CD4-positive, alpha-beta T cell (primary cell): ENCODE results near the gene FXR2. TPM values are rescaled to one million over a fixed set of nuclear protein-coding genes. Genes with fewer than 3 reads are reported as not detected.

Experiments
- ATAC-seq: fragments of 200-7000 bp; cut with Tn5 transposase; one replicate; pipeline ENCODE4 v1.10.0; 2022; ENCODE audit warnings: mild to moderate bottlenecking; ENCODE audit not compliant: poor library complexity
- CTCF ChIA-PET: fragments of 350-600 bp; sonication (Branson Sonifier 250); formaldehyde crosslinking; loops from one replicate; lab custom pipeline; 2021; ENCODE audit warnings: antibody characterized with exemption, inconsistent platforms; lab: Charles Lee
- POLR2A ChIA-PET: fragments of 350-600 bp; sonication (Branson Sonifier 250); formaldehyde crosslinking; loops from one replicate; lab custom pipeline; 2021; ENCODE audit warnings: antibody characterized with exemption, inconsistent platforms; lab: Charles Lee
- DNase-seq, 14 experiments: peaks; one replicate each; pipeline ENCODE4 v3.0.0-alpha.2; 2013 to 2020; ENCODE audit warnings: mixed read lengths in 2 of 14
- H3K27ac ChIP-seq, 2 donors: one replicate each; pipeline versions ENCODE4 v1.5.1 to v1.7.0; 2013; ENCODE audit warnings: low read length in 2 of 2, low read depth in 1 of 2, mild to moderate bottlenecking in 1 of 2
- H3K27me3 ChIP-seq, 2 experiments: 1 replicate in 1 of 2; 2 replicates in 1 of 2; pipeline versions ENCODE4 v1.6.1 to v1.7.0; 2013; ENCODE audit warnings: low read length in 2 of 2, control low read depth in 1 of 2, mild to moderate bottlenecking in 1 of 2, moderate library complexity in 1 of 2; ENCODE audit not compliant: insufficient read depth in 2 of 2, control insufficient read depth in 1 of 2
- H3K36me3 ChIP-seq: one replicate; pipeline ENCODE4 v1.6.1; 2013; ENCODE audit warnings: low read length, control low read depth; ENCODE audit not compliant: insufficient read depth
- H3K4me1 ChIP-seq: one replicate; pipeline ENCODE4 v1.6.1; 2013; ENCODE audit warnings: low read length, control low read depth; ENCODE audit not compliant: insufficient read depth
- H3K4me3 ChIP-seq: one replicate; pipeline ENCODE4 v1.5.1; 2013; ENCODE audit warnings: mild to moderate bottlenecking, low read length, moderate library complexity
- H3K9me3 ChIP-seq, 2 experiments: 1 replicate in 1 of 2; 2 replicates in 1 of 2; pipeline versions ENCODE4 v1.6.1 to v1.7.0; 2013; ENCODE audit warnings: low read length in 2 of 2, mild to moderate bottlenecking in 2 of 2, control low read depth in 1 of 2, moderate library complexity in 1 of 2; ENCODE audit not compliant: control insufficient read depth in 1 of 2, insufficient read depth in 1 of 2
- H3K27ac Mint-ChIP-seq: one replicate; pipeline ENCODE4 v1.8.0; 2020; ENCODE audit warnings: mixed read lengths
- H3K27me3 Mint-ChIP-seq: one replicate; pipeline ENCODE4 v1.8.0; 2021; ENCODE audit warnings: mixed read lengths
- H3K36me3 Mint-ChIP-seq: one replicate; pipeline ENCODE4 v1.8.0; 2021; ENCODE audit warnings: low read depth, mixed read lengths
- H3K4me1 Mint-ChIP-seq: one replicate; pipeline ENCODE4 v1.8.0; 2021; ENCODE audit warnings: low read depth, mixed read lengths
- H3K4me3 Mint-ChIP-seq: one replicate; pipeline ENCODE4 v1.8.0; 2020; ENCODE audit warnings: mild to moderate bottlenecking, mixed read lengths
- H3K9me3 Mint-ChIP-seq: one replicate; pipeline ENCODE4 v1.8.0; 2020; ENCODE audit warnings: mixed read lengths
- CTCF ChIP-seq: fragments of 200-600 bp; IDR thresholded peaks from one replicate; pipeline ENCODE4 v1.8.0; 2022; ENCODE audit warnings: antibody characterized with exemption, mild to moderate bottlenecking
- intact Hi-C, 2 experiments: fragments of 100-400 bp; cut with DNase I in 1 of 2; cut with micrococcal nuclease in 1 of 2; formaldehyde crosslinking; loops; one replicate each; pipeline versions ENCODE4 v1.15.1 to v1.9.0; 2023 to 2025; cut with DNase I, micrococcal nuclease
- total RNA-seq, 174 experiments: library from RNA in 2 of 174; stranded (reverse) in 2 of 174; gene quantifications; one replicate each; pipeline ENCODE4 v1.2.3 and lab custom pipeline; 2021 to 2026

Gene FXR2
- total RNA-seq, 2 experiments from 2014 or later = 20.6 to 22.5 TPM

GRCh38 chr17:7615265-7615747 lies 609 bp upstream of the FXR2 start:
- ChIA-PET POLR2A (interaction anchor here (0.6 to 4.2 kb wide), 26 partner anchors 12 to 580 kb away, joined by 3 to 158 read pairs (median 4); partner anchors contain the start of genes ACAP1, ATP1B2, CNTROB and CYB5D1), CTCF (interaction anchor here (0.6 to 3.1 kb wide), 12 partner anchors 12 to 312 kb away, joined by 3 to 29 read pairs (median 6); partner anchors contain the start of genes ATP1B2, MPDU1, SAT2 and TMEM102)
- H3K9me3 Mint-ChIP-seq = no peaks in the 10 kb centered on the region
- Histone ChIP-seq H3K4me1 (peaks cover 36% of the 10 kb centered on the region), H3K27me3 (no peaks in the 10 kb centered on the region), H3K9me3 (no peaks in the 10 kb centered on the region), H3K4me3 (peak overlapping the region; percentile 57), H3K36me3 (peaks cover 4% of the 10 kb centered on the region), H3K27ac (peak overlapping the region; percentile 50 to 63)
- no peak for TF ChIP-seq CTCF
- H3K27me3 Mint-ChIP-seq = no peaks in the 10 kb centered on the region
- peak overlapping the region; percentile 91 for H3K4me3 Mint-ChIP-seq
- peaks cover 29% of the 10 kb centered on the region for H3K36me3 Mint-ChIP-seq
- intact Hi-C loops = loop anchor here (1.0 to 5.0 kb wide), 5 partner anchors 35 to 317 kb away; partner anchors contain the start of genes ATP1B2 (in 1 of the 2), CNTROB (in 1 of the 2), TP53 (in 1 of the 2) and TRAPPC1 (in 1 of the 2)
- peak overlapping the region; percentile 99 for H3K27ac Mint-ChIP-seq
- H3K4me1 Mint-ChIP-seq = peaks cover 41% of the 10 kb centered on the region
- DNase-seq (no peak), ATAC-seq (peak; percentile 36)

GRCh38 chr17:7613769-7614424 lies 800 bp downstream of the FXR2 start:
- H3K9me3 ChIP-seq = no peaks in the 10 kb centered on the region
- Mint-ChIP-seq H3K27me3 (no peaks in the 10 kb centered on the region), H3K9me3 (no peaks in the 10 kb centered on the region), H3K4me3 (peak overlapping the region; percentile 91), H3K27ac (peak overlapping the region; percentile 87), H3K4me1 (peaks cover 52% of the 10 kb centered on the region), H3K36me3 (peaks cover 39% of the 10 kb centered on the region)
- DNase-seq = peak in 1 of 14 experiments; percentile 33
- peaks cover 36% of the 10 kb centered on the region for H3K4me1 ChIP-seq
- peaks cover 4% of the 10 kb centered on the region for H3K36me3 ChIP-seq
- H3K27me3 ChIP-seq = no peaks in the 10 kb centered on the region
- H3K4me3 ChIP-seq = peak overlapping the region; percentile 87
- H3K27ac ChIP-seq = peak overlapping the region in 1 of 2 donors; percentile 50
- intact Hi-C loops = loop anchor here (2.0 kb wide), 2 partner anchors 41 to 73 kb away; partner anchors contain the start of gene TP53 (in 1 of the 2)
- ATAC-seq = no peak
- TF ChIP-seq CTCF = no peak
- ChIA-PET POLR2A (interaction anchor here (0.5 to 4.2 kb wide), 11 partner anchors 14 to 243 kb away, joined by 4 to 158 read pairs (median 9); partner anchors contain the start of genes CYB5D1, MPDU1, NAA38 and POLR2A), CTCF (interaction anchor here (0.8 to 3.1 kb wide), 12 partner anchors 11 to 258 kb away, joined by 4 to 29 read pairs (median 4); partner anchors contain the start of genes ATP1B2, MPDU1, SAT2 and TP53)

- no peak for ATAC-seq
- POLR2A ChIA-PET = interaction anchor here (4.2 kb wide), 1 partner anchor 74 kb away, joined by 158 read pairs; the partner anchor contains the start of genes TP53 and WRAP53
These were observed 2.4 kb downstream of the FXR2 start for GRCh38 chr17:7612294-7612640.

More at GRCh38 chr17:7612294-7612640, 2.4 kb downstream of the FXR2 start:
- Histone ChIP-seq H3K27me3 (no peaks in the 10 kb centered on the region), H3K9me3 (no peaks in the 10 kb centered on the region), H3K36me3 (peaks cover 4% of the 10 kb centered on the region), H3K4me1 (peaks cover 36% of the 10 kb centered on the region), H3K27ac (no peak overlapping the region), H3K4me3 (no peak overlapping the region)
- Mint-ChIP-seq H3K27me3 (no peaks in the 10 kb centered on the region), H3K36me3 (peaks cover 39% of the 10 kb centered on the region), H3K27ac (peak overlapping the region; percentile 87), H3K9me3 (no peaks in the 10 kb centered on the region), H3K4me1 (peaks cover 52% of the 10 kb centered on the region), H3K4me3 (peak overlapping the region; percentile 82)
- no peak for TF ChIP-seq CTCF
- CTCF ChIA-PET = interaction anchor here (1.6 to 2.3 kb wide), 2 partner anchors 23 to 75 kb away, joined by 4 to 9 read pairs; partner anchors contain the start of genes SOX15 and TP53
- DNase-seq = no peak
- intact Hi-C loops = no loop called here
